SK-N-DZ (cell line): ENCODE data around the gene PIGA. TPM values are rescaled to one million over a fixed set of nuclear protein-coding genes. Genes with fewer than 3 reads are reported as not detected.
A peak's percentile ranks its signal among the peaks of the same experiment; 100 is the strongest.

Experiments
- DNase-seq: peaks from one replicate; pipeline ENCODE4 v3.0.0-alpha.2; 2015; ENCODE audit warnings: low spot score
- polyA plus RNA-seq, 2 experiments: library from polyadenylated mRNA; depleted of rRNA; stranded (reverse); fragments of >200 nt; gene quantifications; 2 replicates each; pipeline ENCODE4 v1.2.3, GENCODE V29; 2014

The PIGA gene, protein sequence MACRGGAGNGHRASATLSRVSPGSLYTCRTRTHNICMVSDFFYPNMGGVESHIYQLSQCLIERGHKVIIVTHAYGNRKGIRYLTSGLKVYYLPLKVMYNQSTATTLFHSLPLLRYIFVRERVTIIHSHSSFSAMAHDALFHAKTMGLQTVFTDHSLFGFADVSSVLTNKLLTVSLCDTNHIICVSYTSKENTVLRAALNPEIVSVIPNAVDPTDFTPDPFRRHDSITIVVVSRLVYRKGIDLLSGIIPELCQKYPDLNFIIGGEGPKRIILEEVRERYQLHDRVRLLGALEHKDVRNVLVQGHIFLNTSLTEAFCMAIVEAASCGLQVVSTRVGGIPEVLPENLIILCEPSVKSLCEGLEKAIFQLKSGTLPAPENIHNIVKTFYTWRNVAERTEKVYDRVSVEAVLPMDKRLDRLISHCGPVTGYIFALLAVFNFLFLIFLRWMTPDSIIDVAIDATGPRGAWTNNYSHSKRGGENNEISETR
- polyA plus RNA-seq (2014; cell fraction: cytosol; rRNA removed), result 13.3 and 15.2 TPM in 2 replicates
- polyA plus RNA-seq (2014; cell fraction: nucleus; rRNA removed), result 18.8 and 25.0 TPM in 2 replicates

DNA sequence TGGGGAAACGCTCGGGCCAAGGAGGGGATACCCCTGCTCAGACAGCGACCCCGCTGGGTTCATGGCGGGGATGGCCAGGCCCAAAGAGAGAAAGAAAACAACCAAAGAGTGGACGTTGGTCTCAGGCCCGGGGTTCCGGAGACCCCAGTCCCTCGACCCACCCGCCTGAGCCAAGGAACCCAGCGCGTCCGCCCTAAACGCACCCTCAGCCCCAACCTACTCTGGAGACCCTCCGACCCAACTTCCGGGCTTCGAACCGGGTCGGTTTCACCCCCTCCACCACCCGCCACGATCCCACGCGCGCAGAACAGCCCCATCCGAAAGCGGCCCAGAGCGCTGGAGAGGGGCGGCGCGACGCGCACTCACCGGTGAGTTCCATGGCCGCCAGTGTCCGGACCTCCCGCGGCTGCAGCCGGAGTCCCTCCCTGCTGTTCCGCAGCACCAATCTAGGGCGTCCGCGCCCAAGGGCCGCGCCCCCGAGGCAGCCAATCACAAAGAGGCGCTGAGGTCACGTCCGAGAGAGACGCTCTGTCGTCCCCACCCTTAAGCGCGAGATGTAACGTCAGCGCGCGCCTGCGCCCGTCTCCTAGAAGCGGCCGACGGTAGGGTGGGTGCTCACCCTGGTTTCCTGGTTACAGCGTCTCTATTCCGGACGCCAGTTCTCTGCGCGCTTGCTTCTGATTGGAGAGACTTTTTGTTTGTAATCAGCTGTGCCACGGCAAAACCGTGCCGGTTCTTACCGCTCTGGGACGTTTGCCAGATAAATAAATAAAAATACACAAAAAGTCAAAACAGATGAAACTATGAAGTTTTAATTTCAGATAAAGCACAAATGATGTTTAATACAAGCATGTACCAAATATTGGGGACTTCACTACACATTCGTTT, at the start of gene PIGA:
TSS of gene PIGA (minus strand) at position 389 of the 888 bp plus-strand sequence. CDS start 3,593 bp downstream, outside the sequence.
- DNase-seq, result peak; percentile 94

DNA sequence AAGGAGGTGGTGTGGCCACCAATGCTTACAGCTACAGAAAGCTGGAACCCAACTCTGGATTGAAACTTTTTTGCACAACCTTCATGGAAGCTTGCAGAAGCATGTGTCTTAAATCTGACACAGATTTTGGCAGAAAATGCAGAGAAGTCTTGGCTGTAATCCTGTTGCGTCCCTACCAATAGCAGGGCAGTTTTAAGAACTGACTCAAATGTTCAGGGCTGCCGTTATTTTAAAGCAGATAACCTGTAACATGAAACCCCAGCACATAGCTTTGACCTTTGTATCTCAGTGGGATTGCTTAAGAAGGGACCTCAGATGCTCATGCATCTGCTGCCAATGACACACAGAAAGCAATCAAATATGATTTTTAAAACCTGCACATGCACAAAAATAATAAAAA, 49.0 kb upstream of the PIGA start, which contains the start of gene VEGFD:
TSS of gene VEGFD (minus strand) at position 110 of the 400 bp plus-strand sequence. CDS start 467 bp downstream, outside the sequence.
- peak; percentile 64 for DNase-seq

DNA sequence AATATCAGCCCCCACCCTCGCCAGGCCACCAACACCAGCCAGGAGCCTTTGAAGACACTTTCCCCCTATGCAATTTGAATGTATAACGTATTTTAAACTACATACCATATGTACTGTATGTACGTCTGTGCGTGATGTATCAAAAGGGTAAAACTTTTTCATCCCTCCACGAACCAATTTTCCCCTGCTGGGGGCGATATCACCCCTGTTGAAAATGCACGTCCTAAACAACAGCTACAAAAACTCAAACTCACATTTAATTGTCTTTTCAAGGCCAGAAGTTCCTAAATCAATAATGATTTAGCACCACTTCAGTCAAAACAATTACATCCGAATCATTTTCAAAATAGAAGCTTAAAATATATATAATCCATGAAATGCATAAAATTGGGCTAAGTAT, 47.5 kb upstream of the PIGA start:
- peak; percentile 32 for DNase-seq

DNA sequence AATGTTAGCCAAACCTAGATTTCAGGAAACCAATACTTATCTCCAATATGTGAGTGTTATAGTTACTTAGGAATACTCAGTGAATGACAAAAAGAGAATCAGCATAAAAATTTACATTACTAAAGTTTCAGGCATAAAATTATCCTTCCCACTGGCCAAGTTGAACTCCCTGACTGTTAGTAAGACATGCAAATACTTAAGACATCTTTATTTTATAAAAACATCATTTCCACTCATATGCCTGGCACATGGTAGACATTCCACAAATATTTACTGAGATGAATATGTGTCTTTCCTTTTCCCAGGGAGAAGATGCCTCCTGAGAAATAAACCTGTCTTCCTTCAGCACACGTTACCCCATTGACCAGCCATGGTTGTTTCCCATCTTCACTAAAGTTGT, 41.6 kb upstream of the PIGA start:
- no peak for DNase-seq

DNA sequence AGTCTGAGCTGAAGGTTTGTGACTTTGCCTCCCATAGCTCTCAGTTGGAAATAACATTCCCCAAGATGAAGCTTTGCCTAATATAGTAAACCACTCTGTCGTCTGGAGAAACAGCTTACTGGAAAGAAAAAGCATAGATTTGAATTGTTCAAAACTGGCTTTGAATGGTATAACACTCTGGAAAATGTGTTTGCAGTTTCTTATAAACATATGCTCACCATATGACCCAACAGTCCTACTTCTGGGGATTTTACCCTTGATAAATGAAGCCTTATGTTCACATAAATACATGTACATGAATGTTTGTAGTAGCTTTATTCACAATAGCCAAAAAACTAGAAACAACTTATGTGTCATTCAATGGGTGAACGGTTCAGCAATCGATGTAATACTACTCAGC, 38.7 kb upstream of the PIGA start:
- no peak for DNase-seq

DNA sequence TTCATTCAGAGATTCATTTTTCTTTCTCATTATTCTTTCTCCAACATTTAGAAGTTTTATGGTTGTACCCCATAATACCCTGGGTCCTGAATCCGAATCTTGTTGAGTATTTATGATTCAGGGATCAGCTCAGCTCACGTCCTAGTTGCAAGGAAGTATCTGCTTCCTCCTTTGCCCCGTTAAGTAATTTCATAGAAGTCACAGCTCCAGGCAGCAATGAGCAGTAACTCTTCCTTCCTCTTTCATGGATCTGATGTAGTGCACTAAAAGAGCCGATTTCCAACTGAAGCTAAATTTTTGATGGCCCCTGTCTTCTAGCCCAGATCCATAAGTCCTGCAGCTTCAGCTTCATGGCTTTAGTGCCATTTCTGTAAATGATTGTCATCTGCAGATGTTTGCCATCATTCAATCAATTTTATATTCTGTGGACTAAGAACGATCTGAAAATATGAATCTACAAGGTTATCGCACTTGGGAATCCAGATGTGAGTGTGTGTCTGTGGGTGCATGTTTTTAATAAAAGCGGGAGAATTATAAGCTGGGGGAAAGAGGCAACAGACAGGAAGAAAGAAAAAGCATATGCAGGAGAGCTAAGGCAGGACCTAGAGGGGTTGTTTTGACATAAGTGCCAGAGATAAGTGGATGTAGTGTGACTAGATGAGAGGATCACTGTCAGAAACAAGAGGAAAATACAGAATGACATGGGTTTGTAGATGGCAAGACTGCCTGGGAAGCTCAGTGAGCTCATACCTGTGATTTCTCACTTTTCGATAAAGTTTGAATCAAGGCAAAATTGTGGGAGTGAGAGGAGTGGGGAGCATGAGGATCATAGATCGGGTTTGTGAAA, 31.4 kb upstream of the PIGA start:
- no peak for DNase-seq

DNA sequence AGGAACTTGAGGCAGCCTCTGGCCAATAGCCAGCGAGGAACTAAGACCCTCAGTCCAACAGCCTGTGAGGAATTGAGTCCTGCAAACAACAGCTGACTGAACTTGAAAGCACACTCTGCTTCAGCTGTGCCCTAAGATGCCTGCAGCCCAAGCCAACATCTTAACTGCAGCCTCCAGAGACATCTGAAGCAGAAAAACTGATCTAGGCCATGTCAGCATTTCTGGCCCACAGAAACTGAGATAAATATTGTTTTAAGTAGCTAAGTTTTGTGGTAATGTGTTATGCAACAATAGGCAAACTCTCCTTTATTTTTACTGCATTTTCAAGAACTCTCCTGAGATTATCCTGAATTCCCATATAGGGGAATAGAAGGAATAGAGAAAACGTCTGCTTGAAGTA, 24.4 kb upstream of the PIGA start:
- DNase-seq, result no peak

DNA sequence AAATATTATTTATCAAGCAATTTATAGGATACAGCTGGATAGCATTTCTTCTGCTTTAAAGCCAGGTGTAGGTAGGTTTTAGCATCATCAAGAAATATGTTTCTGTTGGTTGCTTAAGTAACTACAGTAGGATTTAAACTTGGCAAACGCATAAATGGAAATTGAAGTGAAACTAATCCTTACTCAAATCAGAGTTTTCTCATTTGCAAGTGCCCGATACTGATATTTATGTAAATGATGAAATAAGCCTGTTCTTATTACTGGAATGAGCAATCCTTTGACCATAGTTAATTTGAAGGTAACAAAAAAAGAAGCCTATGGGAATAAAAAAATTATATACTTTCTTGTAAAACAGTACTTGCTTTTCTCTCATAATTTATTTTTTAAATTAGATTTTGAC, 23.2 kb upstream of the PIGA start:
- DNase-seq, result no peak

DNA sequence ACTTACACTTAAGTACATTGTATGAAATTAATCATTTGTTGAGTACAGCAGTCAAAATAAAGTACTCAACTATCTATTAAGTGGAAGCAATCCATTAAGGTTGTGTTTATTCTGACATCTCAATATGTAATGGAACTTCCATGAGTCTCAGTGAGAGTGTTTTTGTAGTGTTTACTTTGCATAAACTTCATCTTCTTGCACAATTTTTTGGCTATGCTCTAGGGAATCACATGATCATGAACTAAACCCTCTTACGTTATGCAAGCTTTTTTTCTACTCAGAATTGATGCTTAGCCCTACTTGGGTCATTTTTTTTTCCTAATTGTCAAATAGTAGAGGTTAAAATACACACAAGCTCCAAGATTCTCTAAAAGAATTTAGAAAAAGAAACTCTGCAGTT, 21.1 kb upstream of the PIGA start:
- no peak for DNase-seq

DNA sequence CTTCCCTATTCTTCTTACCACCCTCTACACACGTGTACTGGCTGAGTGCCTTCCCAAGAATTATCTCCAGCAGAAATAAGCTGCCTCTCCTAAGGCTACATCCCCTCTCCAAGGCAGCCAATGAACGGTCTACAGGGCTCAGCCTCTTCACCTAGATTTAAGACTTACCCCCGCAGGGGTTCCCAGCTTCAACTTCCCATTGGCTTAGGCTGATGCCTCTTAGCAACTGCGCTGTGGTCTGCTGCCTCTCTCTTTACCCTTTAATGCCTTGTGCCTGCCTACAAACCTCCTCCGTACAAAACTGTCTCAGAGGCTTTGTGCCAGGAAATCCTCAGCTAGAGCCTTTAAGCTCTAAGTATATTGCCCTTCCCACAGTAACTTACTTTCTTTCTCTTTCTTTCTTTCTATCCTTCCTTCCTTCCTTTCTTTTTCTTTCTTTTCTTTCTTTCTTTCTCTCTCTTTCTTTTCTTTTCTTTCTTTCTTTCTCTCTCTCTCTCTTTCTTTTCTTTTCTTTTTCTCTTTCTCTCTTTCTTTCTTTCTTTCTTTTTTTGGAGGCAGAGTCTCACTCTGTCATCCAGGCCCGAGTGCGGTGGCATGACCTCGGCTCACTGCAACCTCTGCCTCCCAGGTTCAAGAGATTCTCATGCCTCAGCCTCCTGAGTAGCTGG, 15.1 kb upstream of the PIGA start:
- peak; percentile 3 for DNase-seq

DNA sequence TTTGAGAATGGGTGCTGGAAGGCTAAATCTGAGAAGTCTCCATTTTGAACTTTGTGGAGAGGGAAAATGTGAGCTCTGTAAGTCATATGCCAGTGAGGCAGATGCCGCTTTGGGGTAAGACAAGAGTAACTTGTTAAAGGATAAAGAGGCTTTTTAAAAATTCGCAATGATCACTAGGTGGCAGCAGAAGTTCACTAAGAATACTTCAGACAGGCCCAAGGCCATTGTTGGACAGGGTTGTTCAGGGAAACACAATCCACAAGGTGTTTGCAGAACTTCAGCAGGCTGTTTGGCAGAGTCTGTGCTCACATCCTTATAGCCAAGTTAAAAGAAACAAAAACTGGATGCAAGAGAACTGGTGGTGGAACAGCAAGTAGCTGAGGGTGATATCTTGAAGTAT, 13.7 kb upstream of the PIGA start:
- DNase-seq, result peak; percentile 76

DNA sequence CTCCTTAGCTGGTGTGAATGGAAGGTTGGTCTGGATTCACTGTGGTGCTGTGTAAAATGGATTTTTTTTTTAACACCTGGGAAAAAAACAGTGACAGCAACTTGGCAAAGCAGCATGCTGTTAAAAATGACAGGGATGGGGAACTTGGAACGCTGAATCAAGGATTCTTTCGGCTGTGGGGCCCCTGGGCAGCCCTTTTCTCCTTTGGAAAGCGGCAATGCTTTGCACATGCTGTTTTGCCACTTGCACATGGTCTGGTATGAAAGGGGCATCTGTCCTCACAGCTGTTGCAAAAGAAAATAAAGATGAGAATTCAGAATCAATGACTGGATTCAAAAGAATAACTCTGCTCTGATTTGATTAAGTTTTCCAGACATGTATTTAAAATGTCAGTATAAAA, 10.7 kb upstream of the PIGA start:
- no peak for DNase-seq

DNA sequence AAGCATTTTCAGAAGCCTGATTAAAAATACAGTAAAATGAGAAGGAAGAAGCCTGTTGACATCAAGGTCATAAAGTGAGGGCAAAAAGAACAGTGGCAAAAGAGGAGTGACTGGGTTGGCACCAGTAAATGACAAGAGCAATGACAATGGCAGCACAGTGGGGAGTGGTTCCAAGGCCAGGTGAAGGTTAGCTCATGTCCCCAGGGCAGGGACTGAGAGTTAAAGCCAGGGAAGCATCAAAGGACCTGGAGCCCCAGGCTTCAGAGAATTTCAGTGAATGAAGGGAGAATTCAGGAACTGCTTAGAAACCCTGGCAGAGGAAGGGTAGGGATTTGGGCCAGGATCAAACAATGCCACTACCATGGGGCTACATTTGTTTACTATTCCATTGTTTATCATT, 8.8 kb upstream of the PIGA start:
- DNase-seq, result no peak

DNA sequence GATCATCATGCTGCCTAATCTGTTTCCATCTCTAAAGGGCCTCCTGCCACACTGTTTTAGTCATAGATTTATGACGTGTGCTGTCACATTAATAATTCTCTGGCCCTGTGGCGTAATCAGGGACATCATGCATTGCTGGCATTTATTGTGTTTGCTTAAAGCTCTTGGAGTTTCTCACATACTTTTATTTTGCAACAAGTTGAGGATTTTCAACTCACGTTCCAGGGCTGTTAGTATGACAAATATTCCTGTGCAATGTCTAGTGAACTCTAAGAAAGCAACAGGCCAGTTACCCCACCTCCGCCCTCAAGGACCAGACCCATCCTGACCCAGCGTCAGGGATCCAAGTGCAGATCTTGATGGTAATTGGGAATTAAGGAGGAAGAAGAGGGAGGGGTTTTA, 7.8 kb upstream of the PIGA start:
- DNase-seq, result peak; percentile 3

DNA sequence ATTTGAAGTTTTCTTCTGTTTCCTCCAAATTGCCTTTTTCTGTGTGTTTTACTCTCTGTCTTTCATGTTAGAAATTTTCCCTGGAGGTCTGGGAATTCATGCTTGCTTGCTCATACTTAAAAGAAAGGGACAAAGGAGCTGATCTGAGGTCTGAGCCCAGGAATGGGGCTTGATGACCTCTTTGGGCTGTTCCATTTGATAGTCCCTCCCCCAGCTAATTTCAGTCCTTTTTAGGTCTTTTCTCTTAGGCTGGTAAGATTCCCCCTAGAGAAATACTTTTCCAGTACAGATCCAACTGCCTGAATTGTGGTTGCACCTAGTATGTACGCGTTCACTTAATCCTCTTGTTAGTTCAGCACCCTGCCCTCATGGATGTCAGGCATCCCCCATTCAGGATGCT, 5.5 kb upstream of the PIGA start:
- DNase-seq, result no peak

DNA sequence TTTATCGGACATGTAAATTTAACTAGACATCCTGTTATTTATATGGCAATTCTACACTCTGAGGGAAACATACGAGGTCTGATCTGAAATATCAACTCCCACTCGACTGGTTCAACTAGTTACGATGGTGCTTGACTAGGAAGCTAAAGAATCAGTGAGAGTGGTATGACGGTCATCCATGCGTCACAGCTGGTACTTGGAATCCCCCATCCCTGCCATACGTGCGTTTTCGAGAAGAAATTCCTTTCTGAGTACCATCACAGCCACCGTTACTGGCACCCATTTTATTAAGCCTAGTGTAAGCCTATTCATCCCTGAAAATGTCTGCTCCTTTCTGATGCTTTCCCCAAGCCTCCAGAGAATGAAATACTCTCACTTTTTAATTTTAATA, 695 bp upstream of the PIGA start:
- DNase-seq, result peak; percentile 24

DNA sequence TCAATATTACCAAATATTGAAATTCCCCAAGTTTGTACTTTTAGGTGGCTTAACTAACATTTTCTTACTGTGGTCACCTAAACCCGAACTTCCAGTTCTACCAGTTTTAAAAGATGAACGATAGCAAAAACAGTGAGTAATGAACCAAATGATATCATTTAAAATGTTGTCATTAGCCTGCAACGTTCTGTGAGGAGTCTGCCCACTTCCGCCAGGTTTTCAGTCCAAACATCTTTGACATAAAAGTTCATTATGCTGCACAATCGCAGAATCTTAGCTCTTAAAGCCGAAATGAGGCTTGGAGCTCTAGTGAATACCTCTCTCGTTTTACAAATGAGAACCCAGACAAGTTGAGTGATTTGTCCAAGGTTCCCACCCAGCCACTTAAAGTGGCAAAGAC, 762 bp downstream of the PIGA start:
- DNase-seq, result no peak

DNA sequence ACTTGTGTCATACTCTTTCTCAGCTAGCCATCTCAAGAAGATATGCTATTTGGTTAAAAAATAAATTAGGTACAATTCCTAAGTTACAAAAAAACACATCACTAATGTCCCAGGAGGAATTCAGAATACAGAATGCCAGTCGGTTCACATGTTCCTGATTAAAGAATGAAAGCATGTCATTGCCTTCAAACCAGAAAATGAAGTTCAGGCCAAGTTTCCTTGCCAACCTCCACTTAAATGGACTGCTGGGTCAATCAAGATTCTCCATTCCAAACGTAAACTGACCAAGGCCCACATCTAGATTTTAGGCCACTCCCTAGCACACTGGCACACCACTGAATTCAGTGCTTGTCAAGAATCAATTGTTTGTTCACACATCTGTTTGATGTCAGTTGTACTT, 6.5 kb downstream of the PIGA start:
- DNase-seq, result no peak

DNA sequence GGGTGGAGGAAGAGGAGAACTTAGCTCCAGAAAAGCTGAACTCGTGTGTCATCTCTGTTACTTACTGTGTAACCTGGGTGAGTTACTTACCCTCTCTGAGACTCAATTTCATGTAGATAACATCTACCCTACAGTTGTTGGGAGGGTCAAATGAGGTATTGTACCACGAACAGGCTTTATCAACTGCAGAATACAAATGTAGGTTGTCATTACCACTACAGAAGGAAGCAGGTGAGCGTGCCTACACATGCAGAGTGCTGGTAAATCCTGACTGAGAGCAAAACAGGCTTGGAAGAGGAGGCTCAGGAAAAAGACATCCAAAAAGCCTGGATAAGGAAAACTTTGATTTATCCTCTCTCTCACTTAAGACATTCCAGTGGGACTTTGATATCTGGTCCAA, 7.2 kb downstream of the PIGA start:
- DNase-seq, result no peak

DNA sequence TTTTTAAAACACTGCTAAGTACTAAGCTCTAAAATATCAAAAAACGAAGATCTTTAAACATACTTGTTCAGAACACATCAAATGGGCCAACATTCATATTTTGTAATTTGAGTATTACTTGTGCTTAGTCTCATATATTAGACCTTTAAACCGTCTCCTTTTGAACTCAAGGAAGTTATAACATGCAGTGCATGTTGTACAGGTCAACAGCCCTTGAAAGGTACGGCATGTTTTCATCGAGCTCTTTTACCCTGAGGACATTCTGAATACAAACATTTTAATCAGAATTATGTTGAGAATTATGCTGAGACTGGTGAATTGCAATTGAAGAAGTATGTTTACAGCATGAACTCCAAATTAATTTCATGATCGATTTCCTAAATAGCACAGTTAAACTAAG, 12.9 kb downstream of the PIGA start:
- DNase-seq, result no peak

DNA sequence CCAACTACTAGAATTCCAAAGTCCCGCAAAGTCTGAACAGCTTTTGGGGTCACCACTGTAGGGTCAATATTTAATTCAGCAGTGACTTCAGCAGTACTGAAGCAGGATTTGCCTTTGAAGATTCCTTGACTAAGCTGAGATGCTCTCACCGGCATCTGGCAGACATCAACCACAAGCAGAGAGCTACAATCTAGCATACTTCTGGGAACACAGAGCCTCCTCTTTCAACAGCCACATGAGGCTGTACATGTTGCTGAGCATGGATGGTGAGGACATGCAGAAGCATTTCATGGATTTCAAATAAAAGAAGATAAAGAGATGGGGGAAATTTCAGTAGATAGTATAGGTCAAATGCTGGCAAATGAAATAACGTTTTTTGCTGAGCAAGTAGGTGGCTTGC, 13.3 kb downstream of the PIGA start:
- DNase-seq, result no peak
